Sigmoid colon (tissue), 7 donors: ENCODE data around the gene GLMP. TPM values are rescaled to one million over a fixed set of nuclear protein-coding genes. Genes with fewer than 3 reads are reported as not detected.
A peak's percentile ranks its signal among the peaks of the same experiment; 100 is the strongest.

ENCODE experiments used
- DNase-seq: peaks from one replicate; pipeline ENCODE4 v3.0.0-alpha.2; 2019
- H3K27ac ChIP-seq, 4 donors: fragments of 200-600 bp; sonication (generic); one replicate each; pipeline ENCODE4 v1.5.1; 2016 to 2019; ENCODE audit warnings: mild to moderate bottlenecking in 1 of 4
- H3K27me3 ChIP-seq, 3 donors: fragments of 200-600 bp; sonication (generic); one replicate each; pipeline ENCODE4 v1.5.1; 2019; ENCODE audit warnings: mild to moderate bottlenecking in 1 of 3
- H3K36me3 ChIP-seq, 4 donors: fragments of 200-600 bp; sonication (generic); one replicate each; pipeline ENCODE4 v1.5.1; 2016 to 2019
- H3K4me1 ChIP-seq, 4 donors: fragments of 200-600 bp; sonication (generic); one replicate each; pipeline ENCODE4 v1.5.1; 2017 to 2019
- H3K4me3 ChIP-seq, 4 donors: fragments of 200-600 bp; sonication (generic); one replicate each; pipeline ENCODE4 v1.5.1; 2017 to 2019; ENCODE audit warnings: mild to moderate bottlenecking in 2 of 4, moderate library complexity in 1 of 4
- H3K9me3 ChIP-seq, 4 donors: fragments of 200-600 bp in 3 of 4; sonication (generic) in 3 of 4; one replicate each; pipeline versions ENCODE4 v1.5.1 to v1.6.1; 2013 to 2019
- EP300 ChIP-seq, 4 donors: sonication (generic); formaldehyde crosslinking; IDR thresholded peaks; one replicate each; pipeline ENCODE4 v1.6.1; 2017; ENCODE audit warnings: antibody characterized with exemption in 4 of 4
- POLR2A ChIP-seq, 2 donors: fragments of 450-650 bp; IDR thresholded peaks; one replicate each; pipeline ENCODE4 v1.6.1; 2016; ENCODE audit warnings: antibody characterized with exemption in 2 of 2, mild to moderate bottlenecking in 2 of 2, moderate library complexity in 2 of 2
- POLR2AphosphoS5 ChIP-seq, 4 donors: sonication (generic); formaldehyde crosslinking; IDR thresholded peaks; one replicate each; pipeline ENCODE4 v1.6.1; 2017; ENCODE audit warnings: antibody characterized with exemption in 4 of 4
- WGBS, 2 donors: extraction: QIAGEN DNeasy Blood & Tissue Kit; methylation state at CpG; one replicate each; pipeline ENCODE4 v1.1.7; 2013; 5-methylcytosine and 5-hydroxymethylcytosine counted together
- intact Hi-C: fragments of 100-400 bp; cut with DNase I; formaldehyde crosslinking; loops from one replicate; pipeline ENCODE4 v1.15.1; 2023
- polyA plus RNA-seq, 3 donors: library from polyadenylated mRNA; stranded (reverse); fragments of 200-250 nt; gene quantifications; one replicate each; pipeline ENCODE4 v1.2.3, GENCODE V29; 2013
- total RNA-seq, 4 donors: library from RNA; depleted of rRNA; stranded (reverse); fragments of >200 nt; gene quantifications; one replicate each; pipeline ENCODE4 v1.1.0, GENCODE V29; 2016
- TF ChIP-seq, protein P1 (sequence below), 4 experiments: fragments of 450-650 bp in 3 of 4; fragments of 200-600 bp in 1 of 4; IDR thresholded peaks; one replicate each; pipeline ENCODE4 v1.5.1; 2016 to 2019; ENCODE audit warnings: antibody characterized with exemption in 4 of 4, mild to moderate bottlenecking in 3 of 4, moderate library complexity in 2 of 4
- donor health status: healthy with polysubstance abuse.
- donor health status: Bipolar disorder and iron deficiency.
- donor health status: healthy.

The GLMP gene
- total and polyA plus RNA-seq, 7 donors = 33.3 to 53.2 (median 38.8) TPM

DNA sequence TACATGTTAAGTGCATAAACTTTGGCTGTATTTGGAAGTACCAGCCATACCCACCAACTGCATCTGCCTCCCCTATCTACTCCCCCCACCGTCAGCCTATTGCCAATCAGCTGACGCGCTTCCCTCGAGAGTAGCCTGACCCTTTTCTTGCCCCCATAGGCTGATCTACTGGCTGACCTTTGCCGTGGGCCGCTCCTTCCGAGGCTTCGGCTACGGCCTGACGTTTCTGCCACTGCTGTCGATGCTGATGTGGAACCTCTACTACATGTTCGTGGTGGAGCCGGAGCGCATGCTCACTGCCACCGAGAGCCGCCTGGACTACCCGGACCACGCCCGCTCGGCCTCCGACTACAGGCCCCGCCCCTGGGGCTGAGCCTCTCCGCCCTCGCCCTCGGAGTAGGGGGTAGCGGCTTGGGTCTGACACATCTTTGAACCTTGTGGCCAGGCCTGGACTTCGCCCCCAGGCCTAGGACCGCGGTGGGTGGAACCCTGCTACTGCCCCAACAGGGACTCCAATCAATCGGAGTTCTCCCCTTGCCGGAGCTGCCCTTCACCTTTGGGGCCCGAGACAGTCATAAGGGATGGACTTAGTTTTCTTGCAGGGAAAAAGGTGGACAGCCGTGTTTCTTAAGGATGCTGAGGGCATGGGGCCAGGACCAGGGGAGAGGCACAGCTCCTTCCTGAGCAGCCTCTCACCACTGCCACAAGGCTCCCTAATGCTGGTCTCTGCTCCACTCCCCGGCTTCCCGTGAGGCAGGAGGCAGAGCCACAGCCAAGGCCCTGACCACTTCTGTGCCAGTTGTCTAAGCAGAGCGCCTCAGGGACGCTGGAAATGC is 4.0 kb downstream of the GLMP start:
- H3K36me3 ChIP-seq = peaks cover 0 to 9% (median 0%) of the 10 kb centered on the region in 4 donors
- H3K9me3 ChIP-seq = no peaks in the 10 kb centered on the region
- 13 to 34% methylated on average over 37 of the region's 37 CpGs for WGBS, 2 donors
- DNase-seq = peak; percentile 95
- no peaks in the 10 kb centered on the region for H3K27me3 ChIP-seq
- TF ChIP-seq EP300 (IDR thresholded peaks at IDR 0.05) (no peak), POLR2A (IDR thresholded peaks at IDR 0.05) (peak in 1 of 2 donors; percentile 20), POLR2AphosphoS5 (IDR thresholded peaks at IDR 0.05) (peak; percentile 45 to 67 (median 62))
- TF ChIP-seq, protein P1, sequence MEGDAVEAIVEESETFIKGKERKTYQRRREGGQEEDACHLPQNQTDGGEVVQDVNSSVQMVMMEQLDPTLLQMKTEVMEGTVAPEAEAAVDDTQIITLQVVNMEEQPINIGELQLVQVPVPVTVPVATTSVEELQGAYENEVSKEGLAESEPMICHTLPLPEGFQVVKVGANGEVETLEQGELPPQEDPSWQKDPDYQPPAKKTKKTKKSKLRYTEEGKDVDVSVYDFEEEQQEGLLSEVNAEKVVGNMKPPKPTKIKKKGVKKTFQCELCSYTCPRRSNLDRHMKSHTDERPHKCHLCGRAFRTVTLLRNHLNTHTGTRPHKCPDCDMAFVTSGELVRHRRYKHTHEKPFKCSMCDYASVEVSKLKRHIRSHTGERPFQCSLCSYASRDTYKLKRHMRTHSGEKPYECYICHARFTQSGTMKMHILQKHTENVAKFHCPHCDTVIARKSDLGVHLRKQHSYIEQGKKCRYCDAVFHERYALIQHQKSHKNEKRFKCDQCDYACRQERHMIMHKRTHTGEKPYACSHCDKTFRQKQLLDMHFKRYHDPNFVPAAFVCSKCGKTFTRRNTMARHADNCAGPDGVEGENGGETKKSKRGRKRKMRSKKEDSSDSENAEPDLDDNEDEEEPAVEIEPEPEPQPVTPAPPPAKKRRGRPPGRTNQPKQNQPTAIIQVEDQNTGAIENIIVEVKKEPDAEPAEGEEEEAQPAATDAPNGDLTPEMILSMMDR (IDR thresholded peaks at IDR 0.05) = no peak
- peaks cover 0 to 46% (median 35%) of the 10 kb centered on the region in 4 donors for H3K4me1 ChIP-seq
- H3K4me3 ChIP-seq = peak overlapping the region; percentile 36 to 56 (median 55)
- peak overlapping the region; percentile 83 to 87 (median 86) for H3K27ac ChIP-seq
- intact Hi-C loops = no loop called here

DNA sequence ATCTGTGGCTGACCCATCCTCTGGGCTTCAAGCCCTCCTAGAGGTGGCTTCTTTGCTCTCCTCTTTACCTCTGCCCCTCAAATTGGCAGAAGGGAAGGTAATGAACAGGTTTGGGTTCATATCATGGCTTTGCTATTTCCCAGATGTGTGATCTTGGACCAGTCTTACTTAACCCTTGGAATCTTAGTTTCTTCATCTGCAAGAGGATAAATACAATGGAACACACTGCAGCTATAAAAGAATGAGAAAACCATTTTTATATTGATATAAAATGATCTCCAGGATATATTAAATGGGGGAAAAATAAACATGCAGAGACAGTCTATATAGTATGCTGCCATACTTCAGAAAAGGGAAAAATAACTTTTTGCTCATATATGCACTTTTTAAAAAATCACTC is 5.6 kb downstream of the GLMP start:
- DNase-seq = no peak
- H3K27ac ChIP-seq = no peak overlapping the region
- H3K4me3 ChIP-seq = no peak overlapping the region
- intact Hi-C loops = no loop called here
- TF ChIP-seq, protein P1 (IDR thresholded peaks at IDR 0.05) = no peak
- TF ChIP-seq POLR2A (IDR thresholded peaks at IDR 0.05) (no peak), POLR2AphosphoS5 (IDR thresholded peaks at IDR 0.05) (no peak), EP300 (IDR thresholded peaks at IDR 0.05) (no peak)
- peaks cover 0 to 35% (median 26%) of the 10 kb centered on the region in 4 donors for H3K4me1 ChIP-seq
- H3K36me3 ChIP-seq = peaks cover 0 to 9% (median 0%) of the 10 kb centered on the region in 4 donors
- no peaks in the 10 kb centered on the region for H3K27me3 ChIP-seq
- no peaks in the 10 kb centered on the region for H3K9me3 ChIP-seq

DNA sequence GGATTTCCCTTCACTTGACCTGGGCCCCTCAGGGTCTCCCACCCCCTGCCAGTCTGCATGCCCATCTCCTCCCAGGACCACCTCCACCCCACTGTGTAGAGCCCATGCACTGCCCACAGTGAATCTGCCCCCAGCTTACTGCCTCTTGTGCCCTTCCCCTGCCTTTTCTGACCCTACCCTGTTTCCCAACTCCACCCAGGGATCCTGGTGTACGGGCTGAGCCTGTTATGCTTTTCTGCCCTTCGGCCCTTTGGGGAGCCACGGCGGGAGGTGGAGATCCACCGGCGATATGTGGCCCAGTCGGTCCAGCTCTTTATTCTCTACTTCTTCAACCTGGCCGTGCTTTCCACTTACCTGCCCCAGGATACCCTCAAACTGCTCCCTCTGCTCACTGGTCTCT is 9.4 kb downstream of the GLMP start:
- H3K4me1 ChIP-seq = peaks cover 0 to 39% (median 28%) of the 10 kb centered on the region in 4 donors
- H3K36me3 ChIP-seq = peaks cover 0 to 9% (median 0%) of the 10 kb centered on the region in 4 donors
- H3K27me3 ChIP-seq = no peaks in the 10 kb centered on the region
- DNase-seq = no peak
- H3K27ac ChIP-seq = no peak overlapping the region
- 96% methylated on average over 8 of the region's 8 CpGs for WGBS, 2 donors
- TF ChIP-seq, protein P1 (IDR thresholded peaks at IDR 0.05) = no peak
- TF ChIP-seq EP300 (IDR thresholded peaks at IDR 0.05) = no peak
- no peak for TF ChIP-seq POLR2A (IDR thresholded peaks at IDR 0.05)
- TF ChIP-seq POLR2AphosphoS5 (IDR thresholded peaks at IDR 0.05) = no peak
- intact Hi-C loops = no loop called here
- no peak overlapping the region for H3K4me3 ChIP-seq
- no peaks in the 10 kb centered on the region for H3K9me3 ChIP-seq

DNA sequence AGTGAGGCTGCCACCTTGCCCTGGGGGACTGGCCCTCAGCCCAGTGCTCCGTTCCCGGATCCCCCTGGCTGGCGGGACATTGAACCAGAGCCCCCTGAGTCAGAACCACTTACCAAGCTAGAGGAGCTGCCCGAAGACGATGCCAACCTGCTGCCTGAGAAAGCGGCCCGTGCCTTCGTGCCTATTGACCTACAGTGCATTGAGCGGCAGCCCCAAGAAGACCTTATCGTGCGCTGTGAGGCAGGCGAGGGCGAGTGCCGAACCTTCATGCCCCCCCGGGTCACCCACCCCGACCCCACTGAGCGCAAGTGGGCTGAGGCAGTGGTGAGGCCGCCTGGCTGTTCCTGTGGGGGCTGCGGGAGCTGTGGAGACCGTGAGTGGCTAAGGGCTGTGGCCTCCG is 10.0 kb downstream of the GLMP start:
- no peak for DNase-seq
- peaks cover 0 to 9% (median 0%) of the 10 kb centered on the region in 4 donors for H3K36me3 ChIP-seq
- H3K27ac ChIP-seq = no peak overlapping the region
- intact Hi-C loops = no loop called here
- H3K4me3 ChIP-seq = no peak overlapping the region
- no peaks in the 10 kb centered on the region for H3K27me3 ChIP-seq
- TF ChIP-seq, protein P1 (IDR thresholded peaks at IDR 0.05) = no peak
- no peak for TF ChIP-seq EP300 (IDR thresholded peaks at IDR 0.05)
- no peak for TF ChIP-seq POLR2A (IDR thresholded peaks at IDR 0.05)
- no peak for TF ChIP-seq POLR2AphosphoS5 (IDR thresholded peaks at IDR 0.05)
- 91 to 97% methylated on average over 21 of the region's 21 CpGs for WGBS, 2 donors
- peaks cover 0 to 36% (median 28%) of the 10 kb centered on the region in 4 donors for H3K4me1 ChIP-seq
- H3K9me3 ChIP-seq = no peaks in the 10 kb centered on the region
